Measurements from ENCODE around the gene CDH4.

Gene CDH4

GRCh38 chr20:61818746-61819573 is 566.9 kb downstream of the CDH4 start:
- DNase-seq: no peak

DNA sequence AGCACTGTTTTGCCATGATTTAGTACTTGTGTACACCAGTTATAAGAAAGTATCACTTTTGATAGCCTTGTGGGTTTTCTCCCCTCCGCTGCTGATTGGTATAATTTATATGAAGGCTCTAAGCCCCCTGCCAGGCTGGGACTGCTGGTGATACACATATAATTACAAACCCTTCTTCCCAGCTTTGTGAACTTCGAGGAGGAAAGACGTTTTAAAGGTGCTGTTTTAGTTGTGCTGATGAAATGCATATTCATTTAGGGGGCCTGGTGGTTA is 567.4 kb downstream of the CDH4 start:
- no peak for DNase-seq

- no peak for DNase-seq
Measured at GRCh38 chr20:61819921-61820825, 568.1 kb downstream of the CDH4 start.

DNA sequence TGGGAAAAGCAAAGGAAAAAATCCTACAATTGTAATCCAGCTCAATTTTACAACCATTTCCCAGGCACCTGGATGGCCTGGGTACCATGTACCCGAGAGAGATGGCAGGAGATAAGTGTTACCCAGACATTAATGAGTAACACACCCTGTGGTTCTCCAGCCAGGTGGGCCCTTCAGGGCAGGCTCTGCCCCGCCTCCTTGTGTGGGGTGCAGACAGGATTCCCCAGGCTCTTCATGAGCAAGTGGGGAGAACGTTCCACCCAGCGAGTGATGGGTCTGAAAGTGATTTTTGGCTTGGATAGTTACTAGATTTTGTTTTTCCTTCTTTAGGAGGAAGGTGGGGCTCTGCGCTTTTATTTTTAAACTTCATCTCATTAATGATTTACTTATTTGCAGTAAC is 569.7 kb downstream of the CDH4 start:
- DNase-seq: no peak

DNA sequence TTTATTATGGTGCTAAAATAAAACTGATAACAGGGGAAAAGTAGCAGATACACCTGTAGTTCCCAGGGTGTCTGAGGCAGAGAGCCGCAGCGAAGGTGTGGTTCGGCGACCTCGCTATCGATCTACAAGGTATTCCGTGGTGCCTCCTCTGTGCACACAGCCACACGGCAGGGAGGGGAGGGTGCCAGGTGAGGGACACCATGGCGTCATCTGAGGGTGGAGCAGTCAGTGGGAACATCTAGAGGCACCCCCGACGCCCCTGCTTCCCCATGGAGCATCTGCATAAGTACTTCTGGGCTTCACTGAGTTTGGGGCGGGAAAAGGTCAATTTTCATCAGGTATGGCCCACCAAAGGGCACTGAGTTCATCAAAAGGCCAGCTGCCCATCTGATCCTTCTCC is 570.3 kb downstream of the CDH4 start:
- no peak for DNase-seq

DNA sequence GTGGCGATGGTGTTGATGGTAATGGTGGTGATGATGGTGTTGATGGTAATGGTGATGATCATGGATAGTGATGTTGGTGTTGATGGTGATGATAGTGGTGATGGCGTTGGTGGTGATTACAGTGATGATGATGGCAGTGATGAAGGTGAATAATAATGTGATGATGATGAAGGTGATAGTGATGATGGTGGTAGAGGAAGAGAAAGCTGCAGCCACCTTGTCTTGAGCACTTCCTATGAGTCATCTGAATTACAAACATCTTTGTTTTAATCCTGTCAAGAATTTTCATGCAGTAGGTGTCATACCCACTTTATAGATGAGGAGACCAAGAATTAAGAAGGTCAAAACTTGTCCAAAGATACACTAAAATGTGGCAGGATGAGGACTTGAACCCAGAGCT is 571.2 kb downstream of the CDH4 start:
- DNase-seq: no peak

- no peak for DNase-seq
Measured at GRCh38 chr20:61828891-61829290, 576.8 kb downstream of the CDH4 start.

GRCh38 chr20:61829526-61829925 is 577.5 kb downstream of the CDH4 start:
- no peak for DNase-seq

GRCh38 chr20:61830241-61830930 is 578.3 kb downstream of the CDH4 start:
- no peak for DNase-seq

DNA sequence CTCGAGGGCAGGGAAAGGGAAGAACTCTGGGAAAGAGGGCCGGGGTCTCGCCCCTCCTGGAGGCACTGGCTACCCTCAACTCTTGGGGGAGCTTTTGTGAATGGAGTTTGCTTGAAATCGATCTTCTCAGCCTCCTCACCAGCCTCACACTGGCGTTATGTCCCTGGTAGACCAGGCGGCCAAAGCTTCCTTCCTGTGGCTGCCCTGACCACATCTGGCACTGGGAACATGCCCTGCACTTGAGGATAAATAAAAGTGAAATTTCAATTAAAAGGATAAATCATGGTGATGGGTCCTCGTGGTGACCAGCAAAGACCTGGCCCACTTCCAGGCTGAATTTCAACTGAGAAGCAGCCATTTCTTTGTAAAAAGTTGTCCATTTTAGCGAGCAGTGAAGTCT is 578.9 kb downstream of the CDH4 start:
- DNase-seq: no peak

DNA sequence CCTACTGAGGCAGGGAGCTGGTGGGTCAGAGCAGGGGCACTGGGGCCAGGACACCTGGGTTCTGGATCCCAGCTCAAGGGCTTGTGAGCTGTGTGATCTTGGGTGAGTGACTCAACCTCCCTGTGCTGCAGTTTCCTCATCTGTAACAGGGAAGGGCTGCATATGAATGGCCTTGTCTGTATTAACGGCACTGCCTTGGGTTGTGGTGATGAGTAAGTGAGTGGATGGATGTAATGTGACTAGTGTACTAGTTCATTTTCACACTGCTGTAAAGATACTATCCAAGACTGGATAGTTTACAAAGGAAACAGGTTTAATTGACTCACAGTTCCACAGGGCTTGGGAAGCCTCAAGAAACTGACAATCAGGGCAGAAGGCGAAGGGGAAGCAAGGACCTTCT is 580.1 kb downstream of the CDH4 start:
- DNase-seq: no peak

GRCh38 chr20:61833807-61834610 is 581.9 kb downstream of the CDH4 start:
- DNase-seq: no peak

- DNase-seq: no peak
Measured at GRCh38 chr20:61835301-61835700, 583.2 kb downstream of the CDH4 start.

GRCh38 chr20:61835791-61836350 is 583.8 kb downstream of the CDH4 start:
- DNase-seq: no peak

DNA sequence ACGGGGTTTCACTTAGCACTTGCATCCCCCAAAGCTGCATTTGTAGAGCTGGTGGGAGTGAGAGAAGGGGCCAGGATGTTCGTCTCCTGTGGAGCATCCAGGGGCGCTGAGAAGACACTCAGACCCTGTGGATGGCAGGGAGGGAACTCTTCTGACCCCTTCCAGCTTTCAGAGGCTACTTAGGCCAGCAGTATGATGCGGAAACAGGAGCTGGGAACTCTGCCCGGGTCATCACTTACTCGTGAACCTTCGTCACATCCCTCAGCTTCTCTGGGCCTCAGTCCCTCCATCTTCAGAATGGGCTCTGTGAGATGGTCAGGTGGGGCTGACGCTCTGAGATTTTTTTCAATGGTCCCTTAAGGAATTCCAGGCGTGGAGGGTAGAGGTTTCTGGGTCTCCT is 585.1 kb downstream of the CDH4 start:
- DNase-seq: no peak

GRCh38 chr20:61839223-61839911 is 587.3 kb downstream of the CDH4 start:
- DNase-seq: no peak

DNA sequence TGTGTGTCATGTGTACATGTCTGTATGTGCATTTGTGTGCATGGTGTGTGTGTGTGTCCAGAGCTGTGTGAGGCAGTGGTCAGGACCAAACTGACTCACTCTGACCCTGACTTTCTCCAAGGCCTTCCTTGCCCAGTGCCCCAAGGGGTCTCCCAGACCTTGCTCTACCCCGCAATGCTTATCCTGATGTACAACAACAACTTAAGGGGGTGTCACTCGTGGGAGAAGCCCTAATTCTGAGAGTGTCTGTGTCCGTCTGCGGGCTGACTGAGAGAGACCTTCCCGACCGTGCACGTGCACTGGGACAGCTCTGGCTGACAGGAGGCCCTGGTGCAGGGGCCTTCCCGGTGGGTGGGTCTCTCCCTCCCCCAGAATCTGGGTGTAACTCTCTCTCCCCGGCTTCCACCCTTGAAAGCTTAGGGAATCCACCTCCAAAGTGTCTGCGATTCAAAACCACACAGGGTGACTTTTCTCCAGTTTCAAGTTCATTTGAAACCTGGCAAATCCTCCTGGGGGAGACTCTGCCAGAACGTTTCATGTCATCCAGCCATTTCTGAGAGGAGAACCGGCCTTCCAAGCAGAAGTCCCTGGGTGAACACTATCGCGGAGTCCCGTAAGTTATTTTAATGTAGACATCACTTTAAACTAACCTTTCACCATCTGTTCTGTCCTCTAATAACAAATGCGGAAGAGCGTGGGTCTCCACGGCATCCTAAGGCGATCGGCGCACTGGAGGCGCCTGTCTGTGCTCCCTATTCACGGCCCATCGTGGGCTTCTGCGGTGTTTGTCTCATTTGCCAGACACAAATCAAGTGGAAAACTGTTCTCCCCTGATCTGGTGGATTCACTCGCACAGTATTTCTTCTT is 588.1 kb downstream of the CDH4 start:
- no peak for DNase-seq

GRCh38 chr20:61840779-61841455 is 588.9 kb downstream of the CDH4 start:
- DNase-seq: no peak

DNA sequence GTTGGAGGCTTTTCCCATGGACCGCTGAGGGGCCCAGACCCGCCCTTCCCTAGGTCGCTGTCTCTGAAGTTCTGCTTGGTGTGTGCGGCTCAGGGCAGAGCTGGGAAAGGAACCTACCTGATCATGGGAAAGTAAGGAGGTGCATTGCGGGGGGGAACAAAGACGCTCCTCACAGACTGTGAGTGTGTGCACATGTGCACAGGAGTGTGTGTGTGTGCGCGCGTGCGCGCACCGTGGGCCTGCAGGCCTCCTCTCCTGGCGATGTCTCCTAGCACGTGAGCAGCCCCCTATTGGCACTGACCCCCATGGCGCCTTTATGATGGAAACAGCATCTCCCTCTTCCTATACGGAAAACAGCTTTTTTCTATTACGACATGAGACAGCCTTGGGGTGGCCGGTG is 589.5 kb downstream of the CDH4 start:
- no peak for DNase-seq

- no peak for DNase-seq
Measured at GRCh38 chr20:61841966-61842365, 589.9 kb downstream of the CDH4 start.

All from NCI-H510A treated with DMSO at 0.1 percent for 48 hours (cell line).